GM15510 (cell line): Measurements from ENCODE around the gene PEMT.

Experiments used
- POLR2A ChIP-seq: IDR thresholded peaks from 3 replicates; pipeline ENCODE4 v1.6.1; 2011; ENCODE audit warnings: borderline replicate concordance; ENCODE audit not compliant: insufficient read length; ENCODE audit errors: extremely low read depth

PEMT gene

GRCh38 chr17:17463821-17464220 is 127.7 kb downstream of the PEMT start:
- TF ChIP-seq POLR2A = no peak

GRCh38 chr17:17462048-17462824 is 129.3 kb downstream of the PEMT start:
- no peak for TF ChIP-seq POLR2A

- no peak for TF ChIP-seq POLR2A
Observed at GRCh38 chr17:17460038-17460437, 131.5 kb downstream of the PEMT start.

- TF ChIP-seq POLR2A = no peak
Observed at GRCh38 chr17:17457680-17458079, 133.8 kb downstream of the PEMT start.

GRCh38 chr17:17456251-17456650 is 135.3 kb downstream of the PEMT start:
- TF ChIP-seq POLR2A = no peak
